Activated CD4-positive, alpha-beta T cell treated with anti-CD3 and anti-CD28 coated beads, Interleukin-2, Interleukin-4, amounts not matched to agents 100 ng/mL and 50 ng/mL, durations not matched to agents 16 hours and 8 hours (primary cell): Measurements from ENCODE around the gene PHF21B.
"Not testable (repeated sequence)": the region's sequence is repeated elsewhere in the genome, so short reads cannot be mapped to it uniquely, and the experiment has no call there.

ENCODE experiments used
- DNase-seq: peaks from one replicate; pipeline ENCODE4 v3.0.0-alpha.2; 2020; ENCODE audit warnings: low spot score

PHF21B gene

DNA sequence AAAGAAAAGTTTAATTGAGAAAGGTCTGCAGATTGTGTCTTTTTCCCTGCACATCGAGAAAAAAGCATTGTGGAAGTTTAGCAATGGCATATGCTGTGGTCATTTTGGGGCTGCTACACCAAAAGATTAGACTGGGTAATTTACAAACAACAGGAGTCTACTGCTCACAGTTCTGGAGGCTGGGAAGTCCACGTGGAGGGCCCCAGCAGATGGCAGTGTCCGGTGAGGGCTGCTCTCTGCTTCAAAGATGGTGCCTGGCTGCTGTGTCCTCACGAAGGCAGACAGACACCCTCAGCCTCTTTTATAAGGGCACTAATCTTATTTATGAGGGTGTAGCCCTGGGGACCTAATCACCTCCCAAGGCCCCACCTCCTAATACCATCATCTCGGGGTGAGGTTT is 21.1 kb downstream of the PHF21B start:
- no peak for DNase-seq

DNA sequence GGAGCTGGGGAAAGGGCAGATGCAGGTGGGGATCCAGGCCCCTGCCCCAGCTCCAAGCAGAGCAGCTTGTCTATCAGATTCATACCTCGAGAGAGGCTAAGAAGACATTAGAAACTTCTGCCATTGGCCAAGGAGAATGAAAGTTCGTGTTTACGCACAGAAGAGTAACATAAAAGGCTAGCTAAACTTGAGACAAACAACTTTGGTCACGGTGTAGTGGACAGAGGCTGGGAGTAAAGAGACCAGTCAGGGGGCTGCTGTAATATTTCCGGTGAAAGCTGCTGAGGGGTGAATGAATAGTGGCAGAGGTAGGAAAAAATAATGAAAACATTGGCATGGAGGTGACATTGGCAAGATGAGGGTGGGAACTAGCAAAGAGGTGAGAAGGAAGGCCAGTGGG is 22.9 kb downstream of the PHF21B start:
- DNase-seq = no peak

GRCh38 chr22:44985906-44986527 is 23.8 kb downstream of the PHF21B start:
- no peak for DNase-seq

DNA sequence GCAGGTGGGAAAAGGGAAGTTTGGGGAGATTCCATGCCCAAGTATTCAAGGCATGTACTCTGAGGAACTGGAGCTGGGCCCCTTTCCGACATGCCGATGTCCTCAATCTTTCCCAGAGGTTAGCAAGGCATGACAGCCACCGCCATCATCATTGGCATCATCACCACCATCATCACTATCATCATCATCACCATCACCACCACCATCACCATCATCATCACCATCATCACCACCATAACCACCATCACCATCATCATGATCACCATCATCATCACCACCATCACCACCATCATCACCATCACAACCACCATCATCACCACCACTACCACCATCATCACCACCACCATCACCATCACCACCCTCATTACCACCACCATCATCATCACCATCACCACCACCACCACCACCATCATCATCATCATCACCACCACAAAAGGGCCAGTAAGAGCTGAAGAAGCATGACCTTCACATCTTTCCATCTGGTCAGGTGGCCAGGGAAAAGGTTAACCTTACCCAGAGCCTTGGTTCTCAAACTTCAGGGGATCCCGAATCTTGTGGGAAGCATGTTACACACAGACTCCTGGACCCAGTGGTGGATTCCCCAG is 25.8 kb downstream of the PHF21B start:
- DNase-seq = no peak

DNA sequence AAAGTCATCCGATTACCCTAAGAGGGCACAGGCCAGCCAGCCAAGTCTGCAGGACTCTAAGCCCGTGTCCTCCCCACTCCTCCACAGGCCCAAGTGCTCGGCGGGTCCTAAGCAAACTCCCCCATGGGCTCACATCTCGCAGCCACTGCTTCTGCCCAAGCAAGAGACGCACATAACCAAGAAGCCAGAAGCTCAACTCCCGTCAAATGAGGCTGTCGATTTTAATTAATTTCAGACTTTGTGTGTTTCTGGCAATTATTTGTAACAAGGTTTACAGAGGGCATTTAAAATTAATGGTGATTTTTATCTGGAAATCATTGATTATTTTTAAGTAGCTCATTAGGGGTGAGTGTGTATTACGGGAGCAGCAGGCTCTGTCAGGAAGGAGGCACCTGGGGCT is 27.4 kb downstream of the PHF21B start:
- no peak for DNase-seq

- no peak for DNase-seq
Observed at GRCh38 chr22:44981857-44982256, 27.9 kb downstream of the PHF21B start.

DNA sequence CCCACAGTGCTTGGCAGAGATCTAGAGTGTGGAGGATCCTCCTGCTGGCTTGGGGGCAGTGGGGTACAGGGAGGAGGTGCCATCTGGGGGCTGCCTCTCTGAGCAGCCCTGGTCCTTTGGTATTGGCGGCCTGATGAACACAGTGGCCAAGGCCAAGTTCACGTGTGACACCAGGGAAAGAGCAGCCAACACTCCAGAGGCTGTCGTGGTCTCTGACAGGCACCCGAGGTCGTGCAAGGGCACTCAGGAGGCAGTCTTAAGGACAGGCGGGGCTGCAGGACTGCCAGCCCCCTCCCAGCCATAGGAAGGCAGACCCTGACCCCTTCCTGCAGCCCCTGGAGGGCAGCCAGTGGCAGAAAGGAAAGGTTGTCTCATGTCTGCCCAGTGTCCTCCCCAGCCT is 30.7 kb downstream of the PHF21B start:
- no peak for DNase-seq

- DNase-seq = peak; percentile 79
Observed at GRCh38 chr22:44975427-44976262, 34.2 kb downstream of the PHF21B start.

- DNase-seq = no peak
Observed at GRCh38 chr22:44974454-44974853, 35.4 kb downstream of the PHF21B start.

DNA sequence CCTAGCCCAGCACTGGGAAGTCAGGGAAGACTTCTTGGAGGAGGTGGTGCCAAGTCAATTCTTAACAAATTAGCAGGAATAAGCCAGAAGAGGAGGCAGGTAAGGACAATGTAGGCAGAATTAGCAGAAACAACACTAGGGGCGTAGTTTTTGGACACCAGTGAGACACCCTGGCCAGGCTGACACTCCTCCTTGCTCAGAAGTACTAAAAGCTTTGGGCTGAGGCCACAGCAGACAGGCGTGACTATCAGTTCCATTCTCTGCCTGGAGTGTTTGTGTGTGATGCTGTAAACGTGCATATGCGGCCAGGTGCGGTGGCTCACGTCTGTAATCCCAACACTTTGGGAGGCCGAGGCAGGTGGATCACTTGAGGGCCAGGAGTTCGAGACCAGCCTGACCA is 36.0 kb downstream of the PHF21B start:
- no peak for DNase-seq

GRCh38 chr22:44972363-44973083 is 37.3 kb downstream of the PHF21B start:
- DNase-seq = no peak

- no peak for DNase-seq
Observed at GRCh38 chr22:44971651-44972362, 38.0 kb downstream of the PHF21B start.

- no peak for DNase-seq
Observed at GRCh38 chr22:44970291-44970690, 39.5 kb downstream of the PHF21B start.

GRCh38 chr22:44969817-44970216 is 40.0 kb downstream of the PHF21B start:
- DNase-seq = no peak

DNA sequence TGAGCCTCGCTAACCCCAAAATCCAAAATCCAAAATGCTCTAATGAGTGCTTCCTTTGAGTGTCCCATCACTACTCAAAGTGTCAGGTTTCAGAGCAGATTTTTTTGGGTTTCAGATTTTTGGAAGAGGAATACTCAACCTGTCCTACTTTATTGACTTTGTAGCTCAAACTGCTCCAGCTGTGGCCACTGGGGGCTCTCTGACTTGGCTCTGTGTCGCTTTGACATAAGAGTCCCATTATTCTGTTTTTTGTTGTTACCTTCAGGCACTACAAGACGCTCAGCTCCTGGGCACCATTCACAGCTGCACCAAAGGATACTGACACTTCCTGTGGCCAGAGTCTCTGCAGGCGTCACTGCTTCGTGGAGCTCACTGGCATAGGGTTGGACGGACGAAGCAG is 41.1 kb downstream of the PHF21B start:
- no peak for DNase-seq

GRCh38 chr22:44965171-44965570 is 44.6 kb downstream of the PHF21B start:
- no peak for DNase-seq

DNA sequence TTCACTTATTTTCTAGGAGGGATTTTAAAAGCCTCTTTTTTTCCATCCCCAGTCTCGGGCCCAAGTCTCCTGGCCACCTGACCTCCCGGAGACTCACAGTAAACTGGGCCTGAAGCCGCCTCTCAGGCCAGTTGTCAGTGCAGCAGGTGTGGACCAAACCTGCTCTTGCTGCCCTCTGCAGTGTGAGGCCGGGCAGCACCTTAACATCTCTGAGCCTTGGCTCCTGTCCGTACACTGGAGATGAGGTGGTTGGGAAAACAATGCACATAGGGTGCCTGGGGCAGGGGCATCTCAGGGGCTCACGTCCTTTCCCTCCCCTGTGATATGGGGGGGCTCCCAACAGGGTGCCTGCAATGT is 45.1 kb downstream of the PHF21B start:
- DNase-seq = no peak

DNA sequence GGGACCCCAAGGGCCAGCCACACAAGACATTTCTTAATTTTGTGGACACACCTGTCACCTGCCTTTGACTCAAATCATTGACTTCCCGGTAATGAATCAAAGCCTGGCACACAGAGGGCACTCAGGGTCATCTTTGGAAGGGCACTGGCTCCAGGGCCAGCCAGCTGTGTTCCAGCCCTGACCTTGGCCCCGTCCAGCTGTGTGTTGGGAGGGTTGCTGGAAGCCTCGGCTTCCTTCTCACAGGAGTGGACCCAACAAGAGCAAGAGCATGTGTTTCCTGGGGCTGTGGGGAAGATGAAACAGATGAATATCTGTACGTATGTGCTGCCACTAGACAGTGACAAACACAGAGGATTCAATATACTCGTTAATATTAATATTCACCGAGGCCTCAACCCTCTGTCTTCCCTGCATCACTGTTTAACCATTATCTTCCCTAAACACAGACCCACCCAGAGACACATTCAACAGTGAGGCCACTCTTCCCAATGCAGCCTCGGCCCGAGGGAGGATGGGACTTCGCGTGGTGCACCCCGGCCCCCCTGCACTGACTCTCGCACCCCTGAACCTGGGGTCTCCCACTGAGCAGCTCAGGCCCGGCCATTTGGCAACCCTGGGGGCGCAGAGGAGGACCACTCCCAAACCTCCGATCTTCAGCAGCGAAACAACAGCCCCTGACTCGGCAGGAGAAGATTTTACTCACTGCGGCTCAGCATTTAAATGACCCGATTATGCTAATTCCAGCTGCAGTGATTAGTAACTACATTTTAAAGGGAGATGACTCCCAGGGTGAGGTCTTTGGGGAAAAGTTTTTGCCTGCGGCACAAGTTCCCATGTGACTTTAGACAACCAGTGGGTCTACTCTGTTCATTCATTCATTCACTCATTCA is 45.7 kb downstream of the PHF21B start:
- no peak for DNase-seq

GRCh38 chr22:44962741-44963454 is 46.9 kb downstream of the PHF21B start:
- no peak for DNase-seq

- not testable (repeated sequence) for DNase-seq
Observed at GRCh38 chr22:44961682-44962081, 48.1 kb downstream of the PHF21B start.
